LNCaP clone FGC (cell line): ENCODE results near the gene LRRTM4.

Experiments used
- DNase-seq: peaks from one replicate; pipeline ENCODE4 v3.0.0-alpha.2; 2011; ENCODE audit warnings: low read depth
- H3K4me3 ChIP-seq: 2 replicates; pipeline ENCODE4 v1.5.1; 2011; ENCODE audit warnings: mild to moderate bottlenecking, low read depth, low read length, control low read depth
- TF ChIP-seq, protein P1 (sequence below): IDR thresholded peaks from 2 replicates; pipeline ENCODE4 v1.5.1; 2012; ENCODE audit warnings: mild to moderate bottlenecking; ENCODE audit not compliant: control insufficient read depth, insufficient read depth; ENCODE audit errors: extremely low read depth

Gene LRRTM4

GRCh38 chr2:77397763-77398162 lies 124.4 kb downstream of the LRRTM4 start:
- DNase-seq = no peak
- TF ChIP-seq, protein P1, sequence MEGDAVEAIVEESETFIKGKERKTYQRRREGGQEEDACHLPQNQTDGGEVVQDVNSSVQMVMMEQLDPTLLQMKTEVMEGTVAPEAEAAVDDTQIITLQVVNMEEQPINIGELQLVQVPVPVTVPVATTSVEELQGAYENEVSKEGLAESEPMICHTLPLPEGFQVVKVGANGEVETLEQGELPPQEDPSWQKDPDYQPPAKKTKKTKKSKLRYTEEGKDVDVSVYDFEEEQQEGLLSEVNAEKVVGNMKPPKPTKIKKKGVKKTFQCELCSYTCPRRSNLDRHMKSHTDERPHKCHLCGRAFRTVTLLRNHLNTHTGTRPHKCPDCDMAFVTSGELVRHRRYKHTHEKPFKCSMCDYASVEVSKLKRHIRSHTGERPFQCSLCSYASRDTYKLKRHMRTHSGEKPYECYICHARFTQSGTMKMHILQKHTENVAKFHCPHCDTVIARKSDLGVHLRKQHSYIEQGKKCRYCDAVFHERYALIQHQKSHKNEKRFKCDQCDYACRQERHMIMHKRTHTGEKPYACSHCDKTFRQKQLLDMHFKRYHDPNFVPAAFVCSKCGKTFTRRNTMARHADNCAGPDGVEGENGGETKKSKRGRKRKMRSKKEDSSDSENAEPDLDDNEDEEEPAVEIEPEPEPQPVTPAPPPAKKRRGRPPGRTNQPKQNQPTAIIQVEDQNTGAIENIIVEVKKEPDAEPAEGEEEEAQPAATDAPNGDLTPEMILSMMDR = no peak
- H3K4me3 ChIP-seq = no peak overlapping the region

GRCh38 chr2:77395011-77395410 lies 127.2 kb downstream of the LRRTM4 start:
- no peak overlapping the region for H3K4me3 ChIP-seq
- no peak for DNase-seq
- TF ChIP-seq, protein P1 = no peak

DNA sequence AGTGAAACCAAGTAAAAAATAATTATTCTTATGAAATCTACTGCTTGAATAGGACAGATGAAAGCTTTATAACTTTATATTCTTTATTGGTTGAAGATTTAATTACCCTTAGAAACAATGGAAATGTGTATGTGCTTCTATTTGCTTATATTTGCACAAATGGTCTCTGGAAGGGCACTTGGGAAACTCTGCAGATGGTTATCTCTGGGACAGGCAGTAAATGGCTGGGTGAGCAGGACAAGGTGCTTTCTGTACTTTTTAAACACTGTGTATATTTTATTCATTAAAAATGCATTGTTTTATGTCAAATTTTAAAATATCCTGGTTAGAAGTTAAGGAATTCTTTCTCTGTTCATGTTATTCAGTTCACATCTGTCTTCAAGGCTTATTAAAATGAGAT lies 131.1 kb downstream of the LRRTM4 start:
- TF ChIP-seq, protein P1 = no peak
- H3K4me3 ChIP-seq = no peak overlapping the region
- DNase-seq = peak; percentile 25

GRCh38 chr2:77387324-77387723 lies 134.9 kb downstream of the LRRTM4 start:
- TF ChIP-seq, protein P1 = no peak
- no peak overlapping the region for H3K4me3 ChIP-seq
- DNase-seq = no peak

DNA sequence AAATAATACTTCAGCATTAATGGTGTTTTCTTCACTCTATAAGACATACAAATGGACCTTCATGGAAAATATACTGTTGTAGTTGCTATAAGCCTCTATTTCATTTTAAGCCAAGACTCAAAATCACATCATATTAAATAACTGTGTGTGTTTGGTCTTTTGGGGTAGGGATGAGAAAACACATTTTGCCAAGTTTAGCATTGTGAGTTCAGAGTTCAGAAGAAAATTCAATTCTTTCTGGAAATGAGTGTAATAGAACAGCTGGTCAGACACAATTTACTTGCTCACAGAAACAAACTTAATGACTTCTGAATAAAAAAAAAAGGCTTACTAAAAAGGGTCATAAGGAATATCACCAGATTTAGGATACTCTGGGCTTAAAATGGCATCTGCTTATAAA lies 149.5 kb downstream of the LRRTM4 start:
- no peak overlapping the region for H3K4me3 ChIP-seq
- DNase-seq = no peak
- TF ChIP-seq, protein P1 = no peak

DNA sequence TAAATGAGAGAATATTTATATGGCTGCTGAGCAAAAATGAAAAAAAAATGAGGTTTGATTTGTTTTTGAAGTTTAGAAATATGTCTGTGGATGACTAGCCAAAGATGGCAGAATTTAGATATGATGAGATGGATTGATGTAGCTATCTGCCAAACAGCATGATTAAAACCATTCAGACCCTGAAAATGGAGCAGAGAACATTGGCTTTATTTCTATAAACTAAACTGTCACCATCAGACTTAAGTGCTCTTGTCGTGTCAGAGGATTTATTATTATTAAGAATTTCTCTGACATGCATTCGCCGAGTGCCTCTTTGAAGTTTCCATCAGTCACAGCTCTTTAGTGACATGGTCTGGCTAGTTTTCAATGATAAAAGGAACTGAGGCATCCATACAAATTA lies 151.7 kb downstream of the LRRTM4 start:
- TF ChIP-seq, protein P1 = no peak
- H3K4me3 ChIP-seq = no peak overlapping the region
- no peak for DNase-seq

DNA sequence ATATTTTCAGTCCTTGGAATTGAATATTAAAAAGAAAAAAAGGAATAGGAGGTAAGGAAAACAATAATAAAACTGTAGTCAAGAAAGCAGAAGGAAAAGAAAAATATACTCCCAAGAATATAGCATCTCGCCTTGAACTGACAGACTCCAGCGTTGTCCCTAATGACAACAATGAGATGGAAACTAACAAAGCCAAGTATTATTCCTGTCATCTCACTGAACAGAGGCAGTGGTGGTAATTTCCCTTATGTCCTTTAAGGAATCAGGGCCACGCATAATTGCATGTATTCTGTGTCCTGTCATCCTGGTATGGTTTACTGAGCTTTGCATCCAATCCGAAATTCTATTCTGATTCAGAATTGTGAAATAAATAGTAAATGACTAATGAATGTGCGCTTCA lies 158.9 kb downstream of the LRRTM4 start:
- DNase-seq = no peak
- no peak overlapping the region for H3K4me3 ChIP-seq
- TF ChIP-seq, protein P1 = no peak
